Heart right ventricle (tissue), 16 donors: Measurements from ENCODE around the gene PRDM16. TPM values are rescaled to one million over a fixed set of nuclear protein-coding genes. Genes with fewer than 3 reads are reported as not detected.

Source experiments
- ATAC-seq, 8 donors: fragments of 200-7000 bp; cut with Tn5 transposase; one replicate each; pipeline ENCODE4 v1.9.1; 2020; ENCODE audit warnings: mild to moderate bottlenecking in 8 of 8, moderate library complexity in 8 of 8, moderate number of reproducible peaks in 1 of 8
- DNase-seq, 2 donors: peaks; one replicate each; pipeline ENCODE4 v3.0.0-alpha.2; 2020
- H3K27ac ChIP-seq, 10 donors: fragments of 200-600 bp; sonication (generic) in 2 of 10; one replicate each; pipeline versions ENCODE4 v1.5.0 to v1.8.0; 2020 to 2022; ENCODE audit warnings: mild to moderate bottlenecking in 3 of 10
- H3K27me3 ChIP-seq, 7 donors: fragments of 200-600 bp; one replicate each; pipeline ENCODE4 v1.8.0; 2021 to 2022; ENCODE audit warnings: mild to moderate bottlenecking in 2 of 7
- H3K36me3 ChIP-seq, 9 donors: fragments of 200-600 bp; sonication (generic) in 1 of 9; one replicate each; pipeline versions ENCODE4 v1.5.0 to v1.8.0; 2020 to 2022; ENCODE audit warnings: mild to moderate bottlenecking in 2 of 9
- H3K4me1 ChIP-seq, 9 donors: fragments of 200-600 bp; sonication (generic) in 1 of 9; one replicate each; pipeline versions ENCODE4 v1.5.0 to v1.8.0; 2020 to 2022; ENCODE audit warnings: mild to moderate bottlenecking in 4 of 9
- H3K4me3 ChIP-seq, 10 donors: fragments of 200-600 bp; sonication (generic) in 2 of 10; one replicate each; pipeline versions ENCODE4 v1.5.0 to v1.8.0; 2020 to 2022; ENCODE audit warnings: mild to moderate bottlenecking in 7 of 10, moderate library complexity in 2 of 10
- H3K9me3 ChIP-seq, 11 donors: fragments of 200-600 bp in 10 of 11; sonication (generic) in 2 of 11; one replicate each; pipeline versions ENCODE4 v1.5.0 to v1.8.0; 2013 to 2022; ENCODE audit warnings: mild to moderate bottlenecking in 2 of 11, control low read depth in 1 of 11, moderate library complexity in 1 of 11
- WGBS, 2 donors: extraction: QIAGEN DNeasy Blood & Tissue Kit; methylation state at CpG; one replicate each; pipeline ENCODE4 v1.1.7; 2013; ENCODE audit warnings: inconsistent platforms in 1 of 2; 5-methylcytosine and 5-hydroxymethylcytosine counted together
- intact Hi-C, 10 donors: fragments of 100-400 bp; cut with DNase I; formaldehyde crosslinking; loops; one replicate each; pipeline versions ENCODE4 v1.11.1 to v1.14.2; 2022
- polyA plus RNA-seq, 2 donors: library from polyadenylated mRNA; stranded (reverse); fragments of 200-250 nt; gene quantifications; one replicate each; pipeline ENCODE4 v1.2.3, GENCODE V29; 2013
- total RNA-seq, 10 donors: library from RNA; stranded (reverse); fragmentation: NEBNext Ultra II Directional in 3 of 10; extraction: Animal tissue kit (Norgen Biotek cat#: 25700) in 3 of 10; gene quantifications; one replicate each; pipeline versions ENCODE4 v1.2.1 to v1.2.4, GENCODE V29; 2021 to 2023
- TF ChIP-seq, protein P1 (sequence below), 9 donors: fragments of 200-600 bp; sonication (generic) in 2 of 9; IDR thresholded peaks; one replicate each; pipeline versions ENCODE4 v1.5.0 to v1.8.0; 2021 to 2022; ENCODE audit warnings: antibody characterized with exemption in 9 of 9, mild to moderate bottlenecking in 5 of 9, moderate library complexity in 1 of 9
- donor health status: Arrhythmogenic right ventricular cardiomyopathy.
- donor health status: ischemic (EF 13 %, LVEDD 7.1; RV severe dilation, severe dysfunction).
- donor health status: healthy with polysubstance abuse.
- donor health status: DM: no; HTN: yes; CAD: no.
- donor health status: DM: no; HTN: no; CAD: no.
- donor health status: ischemic (EF 25% LVEDD 6.9; RV normal size, moderate dysfunction).
- donor health status: ischemic (EF 25% LVEDD 5.7; RV mildly dilated, moderate dysfunction).
- donor health status: healthy.
- donor health status: DM: yes; HTN: yes; CAD: no.
- donor health status: Ischemic cardiomyopathy.
- donor health status: ischemic (EF 35%, LVEDD 5.7; RV mildly dilated, moderate dysfunction).
- donor health status: nonischemic (EF 11% LVEDD 7.7; RV severe dilation, severe dysfunction).
- donor health status: DM: yes; HTN: yes; CAD: no.
- donor health status: PGD.
- donor health status: ischemic (EF 29% LVEDD 5.4; RV normal size, mild dysfunction).
- donor health status: nonischemic (EF 23%, LVEDD 6.1; RV moderate dilation, normal function).

Gene PRDM16
- total and polyA plus RNA-seq, 12 donors: 4.1 to 25.9 (median 14.8) TPM

GRCh38 chr1:3120994-3121393 lies 52.0 kb downstream of the PRDM16 start:
- Histone ChIP-seq H3K36me3 (no peaks in the 10 kb centered on the region), H3K9me3 (no peaks in the 10 kb centered on the region), H3K27me3 (peaks cover 0 to 5% (median 0%) of the 10 kb centered on the region in 7 donors), H3K4me1 (peaks cover 7 to 75% (median 39%) of the 10 kb centered on the region in 9 donors), H3K4me3 (no peak overlapping the region), H3K27ac (peak overlapping the region in 1 of 10 donors; percentile 16)
- WGBS, 2 donors: 80 to 81% methylated on average over 14 of the region's 14 CpGs
- no peak for ATAC-seq
- intact Hi-C loops: loop anchor here in 1 of 10 donors (10.0 kb wide), 1 partner anchor 46 kb away; no protein-coding TSS in a partner anchor
- TF ChIP-seq, protein P1, sequence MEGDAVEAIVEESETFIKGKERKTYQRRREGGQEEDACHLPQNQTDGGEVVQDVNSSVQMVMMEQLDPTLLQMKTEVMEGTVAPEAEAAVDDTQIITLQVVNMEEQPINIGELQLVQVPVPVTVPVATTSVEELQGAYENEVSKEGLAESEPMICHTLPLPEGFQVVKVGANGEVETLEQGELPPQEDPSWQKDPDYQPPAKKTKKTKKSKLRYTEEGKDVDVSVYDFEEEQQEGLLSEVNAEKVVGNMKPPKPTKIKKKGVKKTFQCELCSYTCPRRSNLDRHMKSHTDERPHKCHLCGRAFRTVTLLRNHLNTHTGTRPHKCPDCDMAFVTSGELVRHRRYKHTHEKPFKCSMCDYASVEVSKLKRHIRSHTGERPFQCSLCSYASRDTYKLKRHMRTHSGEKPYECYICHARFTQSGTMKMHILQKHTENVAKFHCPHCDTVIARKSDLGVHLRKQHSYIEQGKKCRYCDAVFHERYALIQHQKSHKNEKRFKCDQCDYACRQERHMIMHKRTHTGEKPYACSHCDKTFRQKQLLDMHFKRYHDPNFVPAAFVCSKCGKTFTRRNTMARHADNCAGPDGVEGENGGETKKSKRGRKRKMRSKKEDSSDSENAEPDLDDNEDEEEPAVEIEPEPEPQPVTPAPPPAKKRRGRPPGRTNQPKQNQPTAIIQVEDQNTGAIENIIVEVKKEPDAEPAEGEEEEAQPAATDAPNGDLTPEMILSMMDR (IDR thresholded peaks at IDR 0.05): no peak
- no peak for DNase-seq

DNA sequence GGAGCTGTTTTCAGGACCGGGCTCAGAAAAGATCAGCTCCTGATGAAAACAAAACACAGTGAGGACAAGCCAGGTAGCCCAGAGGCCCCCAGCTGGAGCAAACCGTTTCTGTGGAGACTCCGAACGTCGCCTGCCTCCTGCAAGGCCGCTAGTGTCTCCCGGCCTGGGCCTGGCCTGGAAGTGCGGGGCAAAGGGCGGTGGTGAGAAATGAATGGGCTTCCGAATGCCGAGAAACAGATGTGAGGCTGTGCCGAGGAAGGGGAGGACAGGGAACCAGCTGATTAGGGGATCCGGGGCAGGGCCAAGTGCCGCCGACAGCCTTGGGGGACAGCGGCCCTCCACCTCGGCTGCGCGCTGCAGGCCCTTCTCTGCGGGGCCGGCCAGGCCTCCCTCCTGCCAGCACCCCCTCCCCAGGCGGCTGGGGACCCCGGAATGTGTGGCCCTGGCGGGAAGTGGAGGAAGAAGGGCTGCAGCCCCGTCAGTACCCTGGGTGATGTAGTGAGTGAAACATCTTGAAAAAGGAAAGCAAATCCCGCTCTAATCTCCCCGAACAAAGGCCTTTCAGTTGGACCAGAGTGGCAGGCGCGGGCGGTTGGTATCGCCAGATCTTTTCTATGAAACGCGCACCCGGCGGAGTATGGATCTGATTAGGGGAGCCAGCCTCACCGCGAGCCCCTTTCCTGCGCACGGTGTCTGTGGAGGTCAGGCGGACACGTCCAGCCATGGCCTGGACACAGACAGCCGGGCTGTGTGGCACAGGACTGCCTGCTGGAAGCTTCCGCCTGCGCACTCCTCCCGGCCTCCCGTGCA lies 52.6 kb downstream of the PRDM16 start:
- peak overlapping the region in 1 of 10 donors; percentile 16 for H3K27ac ChIP-seq
- WGBS, 2 donors: 65 to 71% methylated on average over 46 of the region's 46 CpGs
- TF ChIP-seq, protein P1 (IDR thresholded peaks at IDR 0.05): no peak
- peaks cover 13 to 75% (median 45%) of the 10 kb centered on the region in 9 donors for H3K4me1 ChIP-seq
- H3K9me3 ChIP-seq: no peaks in the 10 kb centered on the region
- H3K27me3 ChIP-seq: peaks cover 0 to 5% (median 0%) of the 10 kb centered on the region in 7 donors
- H3K4me3 ChIP-seq: no peak overlapping the region
- intact Hi-C loops: loop anchor here in 1 of 10 donors (10.0 kb wide), 1 partner anchor 47 kb away; no protein-coding TSS in a partner anchor
- no peaks in the 10 kb centered on the region for H3K36me3 ChIP-seq
- DNase-seq (no peak), ATAC-seq (no peak)

DNA sequence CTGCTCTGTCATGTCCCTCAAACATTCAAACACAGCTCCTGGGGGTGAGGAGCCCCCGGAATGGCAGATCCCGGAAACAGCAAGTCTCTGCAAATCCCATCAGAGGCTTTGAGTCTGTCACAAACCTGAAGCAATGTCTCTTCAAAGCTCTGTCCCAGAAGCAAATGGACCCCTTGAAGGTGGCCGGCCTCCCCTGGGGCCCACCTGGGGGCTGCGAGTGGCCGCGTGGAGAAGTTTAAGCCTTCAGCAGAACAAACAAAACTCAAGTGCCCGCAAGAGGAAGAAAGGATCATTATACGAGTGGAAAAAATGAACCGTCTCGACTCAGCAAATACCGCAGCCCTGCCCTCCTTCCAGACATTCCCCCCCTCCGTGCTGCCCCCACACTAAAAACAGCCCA lies 53.3 kb downstream of the PRDM16 start:
- H3K27me3 ChIP-seq: peaks cover 0 to 5% (median 0%) of the 10 kb centered on the region in 7 donors
- WGBS, 2 donors: 78 to 82% methylated on average over 12 of the region's 12 CpGs
- peaks cover 18 to 75% (median 52%) of the 10 kb centered on the region in 9 donors for H3K4me1 ChIP-seq
- intact Hi-C loops: loop anchor here in 1 of 10 donors (10.0 kb wide), 1 partner anchor 48 kb away; no protein-coding TSS in a partner anchor
- no peaks in the 10 kb centered on the region for H3K9me3 ChIP-seq
- no peak overlapping the region for H3K4me3 ChIP-seq
- H3K27ac ChIP-seq: no peak overlapping the region
- no peaks in the 10 kb centered on the region for H3K36me3 ChIP-seq
- TF ChIP-seq, protein P1 (IDR thresholded peaks at IDR 0.05): no peak
- no peak for ATAC-seq
- no peak for DNase-seq

GRCh38 chr1:3124246-3124645 lies 55.2 kb downstream of the PRDM16 start:
- Histone ChIP-seq H3K27ac (peak overlapping the region in 1 of 10 donors; percentile 10), H3K4me3 (no peak overlapping the region), H3K9me3 (no peaks in the 10 kb centered on the region), H3K4me1 (peaks cover 32 to 83% (median 64%) of the 10 kb centered on the region in 9 donors), H3K27me3 (peaks cover 0 to 4% (median 0%) of the 10 kb centered on the region in 7 donors), H3K36me3 (no peaks in the 10 kb centered on the region)
- no peak for ATAC-seq
- no peak for DNase-seq
- intact Hi-C loops: loop anchor here in 1 of 10 donors (10.0 kb wide), 1 partner anchor 49 kb away; no protein-coding TSS in a partner anchor
- 77 to 87% methylated on average over 3 of the region's 3 CpGs for WGBS, 2 donors
- TF ChIP-seq, protein P1 (IDR thresholded peaks at IDR 0.05): no peak
